ENCODE results near the gene MSMP. TPM values are rescaled to one million over a fixed set of nuclear protein-coding genes. Genes with fewer than 3 reads are reported as not detected.

The MSMP gene
- total and polyA plus RNA-seq, 2 donors (not counting 1 experiment from before 2014, with no cell fraction given): not detected

- no peak overlapping the region for H3K9ac ChIP-seq (ENCODE audit: insufficient read depth, low read length)
- no peaks in the 10 kb centered on the region for H3K36me3 ChIP-seq (ENCODE audit: control insufficient read depth, insufficient read depth, low read length)
Measured at GRCh38 chr9:35763803-35764202, 9.7 kb upstream of the MSMP start.

GRCh38 chr9:35763181-35763580 is 9.1 kb upstream of the MSMP start:
- Histone ChIP-seq H3K4me3 (replicated peaks in 1 of 4; ENCODE audit: control extremely low read depth in 1 of 4, insufficient read depth in 1 of 4, low read depth in 3 of 4, low read length in 4 of 4) (no peak overlapping the region), H3K79me2 (ENCODE audit: control insufficient read depth, insufficient read depth, low read length) (no peaks in the 10 kb centered on the region), H3K4me1 (ENCODE audit: control insufficient read depth, extremely low read depth, insufficient read depth, low read length) (no peaks in the 10 kb centered on the region), H2AFZ (ENCODE audit: low read length) (no peak overlapping the region), H3K4me2 (ENCODE audit: extremely low read depth, insufficient read depth, low read length) (no peak overlapping the region), H3K36me3 (ENCODE audit: control insufficient read depth, insufficient read depth, low read length) (no peaks in the 10 kb centered on the region), H3K27ac (ENCODE audit: insufficient read depth, low read length) (no peak overlapping the region), H3K27me3 (ENCODE audit: control insufficient read depth, insufficient read depth, low read length) (no peaks in the 10 kb centered on the region), H3K9ac (ENCODE audit: insufficient read depth, low read length) (no peak overlapping the region), H4K20me1 (ENCODE audit: control insufficient read depth, extremely low read depth, insufficient read depth, low read length) (no peaks in the 10 kb centered on the region), H3K9me3 (ENCODE audit: control insufficient read depth, insufficient read depth, low read depth, low read length) (no peaks in the 10 kb centered on the region)
- no peak for DNase-seq (ENCODE audit: low read depth in 2 of 2)
- TF ChIP-seq EZH2 (IDR thresholded peaks at IDR 0.05; ENCODE audit: low read length, missing control alignments) (no peak), CTCF (conservative IDR thresholded peaks at IDR 0.05 in 1 of 2, IDR thresholded peaks at IDR 0.05 in 1 of 2; ENCODE audit: low read depth in 1 of 2, low read length in 2 of 2) (no peak)

More at GRCh38 chr9:35763803-35764202, 9.7 kb upstream of the MSMP start:
- Histone ChIP-seq H3K79me2 (ENCODE audit: control insufficient read depth, insufficient read depth, low read length) (no peaks in the 10 kb centered on the region), H4K20me1 (ENCODE audit: control insufficient read depth, extremely low read depth, insufficient read depth, low read length) (no peaks in the 10 kb centered on the region), H3K4me3 (replicated peaks in 1 of 4; ENCODE audit: control extremely low read depth in 1 of 4, insufficient read depth in 1 of 4, low read depth in 3 of 4, low read length in 4 of 4) (no peak overlapping the region), H3K4me1 (ENCODE audit: control insufficient read depth, extremely low read depth, insufficient read depth, low read length) (no peaks in the 10 kb centered on the region), H3K9me3 (ENCODE audit: control insufficient read depth, insufficient read depth, low read depth, low read length) (no peaks in the 10 kb centered on the region), H3K27ac (ENCODE audit: insufficient read depth, low read length) (no peak overlapping the region), H3K27me3 (ENCODE audit: control insufficient read depth, insufficient read depth, low read length) (no peaks in the 10 kb centered on the region), H3K4me2 (ENCODE audit: extremely low read depth, insufficient read depth, low read length) (no peak overlapping the region), H2AFZ (ENCODE audit: low read length) (no peak overlapping the region)
- DNase-seq (ENCODE audit: low read depth in 2 of 2): no peak
- no peak for TF ChIP-seq EZH2 (IDR thresholded peaks at IDR 0.05; ENCODE audit: low read length, missing control alignments)
- TF ChIP-seq CTCF (conservative IDR thresholded peaks at IDR 0.05 in 1 of 2, IDR thresholded peaks at IDR 0.05 in 1 of 2; ENCODE audit: low read depth in 1 of 2, low read length in 2 of 2): no peak

GRCh38 chr9:35760651-35761050 is 6.6 kb upstream of the MSMP start:
- H3K79me2 ChIP-seq (ENCODE audit: control insufficient read depth, insufficient read depth, low read length): no peaks in the 10 kb centered on the region
- H3K4me2 ChIP-seq (ENCODE audit: extremely low read depth, insufficient read depth, low read length): no peak overlapping the region
- H3K4me1 ChIP-seq (ENCODE audit: control insufficient read depth, extremely low read depth, insufficient read depth, low read length): peaks cover 7% of the 10 kb centered on the region
- H4K20me1 ChIP-seq (ENCODE audit: control insufficient read depth, extremely low read depth, insufficient read depth, low read length): no peaks in the 10 kb centered on the region
- no peaks in the 10 kb centered on the region for H3K36me3 ChIP-seq (ENCODE audit: control insufficient read depth, insufficient read depth, low read length)
- H3K4me3 ChIP-seq (replicated peaks in 1 of 4; ENCODE audit: control extremely low read depth in 1 of 4, insufficient read depth in 1 of 4, low read depth in 3 of 4, low read length in 4 of 4): no peak overlapping the region
- no peak overlapping the region for H2AFZ ChIP-seq (ENCODE audit: low read length)
- TF ChIP-seq EZH2 (IDR thresholded peaks at IDR 0.05; ENCODE audit: low read length, missing control alignments) (no peak), CTCF (conservative IDR thresholded peaks at IDR 0.05 in 1 of 2, IDR thresholded peaks at IDR 0.05 in 1 of 2; ENCODE audit: low read depth in 1 of 2, low read length in 2 of 2) (no peak)
- no peaks in the 10 kb centered on the region for H3K9me3 ChIP-seq (ENCODE audit: control insufficient read depth, insufficient read depth, low read depth, low read length)
- peak in 1 of 2 donors; percentile 75 for DNase-seq (ENCODE audit: low read depth in 2 of 2)
- peaks cover 2% of the 10 kb centered on the region for H3K27me3 ChIP-seq (ENCODE audit: control insufficient read depth, insufficient read depth, low read length)
- no peak overlapping the region for H3K27ac ChIP-seq (ENCODE audit: insufficient read depth, low read length)
- no peak overlapping the region for H3K9ac ChIP-seq (ENCODE audit: insufficient read depth, low read length)
